ENCODE measurements around the gene OLA1. TPM values are rescaled to one million over a fixed set of nuclear protein-coding genes. Genes with fewer than 3 reads are reported as not detected.

Gene OLA1
- total and polyA plus RNA-seq, 2 of the 4 experiments (the other 2 are of a cell fraction) = 54.7 to 71.2 TPM

GRCh38 chr2:174281736-174282135 is 33.4 kb upstream of the OLA1 start:
- Histone ChIP-seq H3K9ac (ENCODE audit: low read depth, low read length) (no peak overlapping the region), H4K91ac (ENCODE audit: insufficient read depth, low read depth, low read length) (no peak overlapping the region), H2AFZ (replicated peaks; ENCODE audit: low read length, poor library complexity) (no peak overlapping the region), H4K5ac (ENCODE audit: low read depth, low read length) (no peak overlapping the region), H3K9me3 (ENCODE audit: control insufficient read depth, insufficient read depth, low read length) (no peaks in the 10 kb centered on the region), H3K36me3 (ENCODE audit: control insufficient read depth, insufficient read depth, low read length) (no peaks in the 10 kb centered on the region), H2BK20ac (ENCODE audit: low read depth, low read length) (no peak overlapping the region), H2BK5ac (ENCODE audit: low read depth, low read length, poor library complexity, severe bottlenecking) (no peak overlapping the region), H3K27ac (ENCODE audit: insufficient read depth, low read length) (no peak overlapping the region), H2BK120ac (ENCODE audit: low read depth, low read length) (no peak overlapping the region), H3K18ac (ENCODE audit: low read depth, low read length) (no peak overlapping the region), H4K8ac (ENCODE audit: low read depth in 2 of 2, low read length in 2 of 2) (no peak overlapping the region), H3K4ac (ENCODE audit: low read depth, low read length) (no peak overlapping the region), H3K23ac (ENCODE audit: low read depth, low read length) (no peak overlapping the region), H4K20me1 (ENCODE audit: insufficient read depth, low read length) (no peaks in the 10 kb centered on the region), H3K14ac (replicated peaks; ENCODE audit: low read depth, low read length) (no peak overlapping the region), H3K4me2 (ENCODE audit: low read depth, low read length) (no peak overlapping the region), H3K79me1 (ENCODE audit: low read depth in 1 of 2, low read length in 2 of 2) (no peaks in the 10 kb centered on the region), H3K4me1 (ENCODE audit: control insufficient read depth, insufficient read depth, low read length) (no peaks in the 10 kb centered on the region), H3K9me1 (ENCODE audit: insufficient read depth, low read length) (no peaks in the 10 kb centered on the region), H3K27me3 (ENCODE audit: control insufficient read depth, insufficient read depth, low read length) (peaks cover 16% of the 10 kb centered on the region), H2AK9ac (replicated peaks; ENCODE audit: low read depth, low read length, poor library complexity) (no peak overlapping the region), H2AK5ac (ENCODE audit: low read depth, low read length) (no peak overlapping the region), H3K4me3 (ENCODE audit: insufficient read depth, low read depth, low read length) (no peak overlapping the region), H3K56ac (ENCODE audit: extremely low read depth, insufficient read depth, low read length) (no peak overlapping the region), H2BK15ac (ENCODE audit: low read depth, low read length) (no peak overlapping the region)
- dilution Hi-C loops (cut with HindIII; ENCODE audit: low sequenced_read_pairs, unreplicated experiment) = no loop called here
- in situ Hi-C loops (cut with MboI; ENCODE audit: low sequenced_read_pairs) = no loop called here
- BruUV-seq (replicated peaks) = no TSS peak
- no peak for TF ChIP-seq CEBPB (IDR thresholded peaks at IDR 0.05; ENCODE audit: low read depth, low read length)
- TF ChIP-seq RFX5 (IDR thresholded peaks at IDR 0.05; ENCODE audit: low read depth, low read length) = no peak
- no peak for TF ChIP-seq CTCF (conservative IDR thresholded peaks at IDR 0.05; ENCODE audit: low read depth, low read length)
- TF ChIP-seq ELK1 (IDR thresholded peaks at IDR 0.05; ENCODE audit: borderline replicate concordance, low read depth, low read length) = no peak
- no peak for TF ChIP-seq MXI1 (IDR thresholded peaks at IDR 0.05; ENCODE audit: borderline replicate concordance, low read depth, low read length)
- TF ChIP-seq MAFK (IDR thresholded peaks at IDR 0.05; ENCODE audit: low read depth, low read length) = no peak
- no peak for TF ChIP-seq NFE2L2 (IDR thresholded peaks at IDR 0.05; ENCODE audit: low read depth, low read length)
- TF ChIP-seq FOS (IDR thresholded peaks at IDR 0.05; ENCODE audit: low read depth, low read length) = no peak
- intact Hi-C loops (cut with micrococcal nuclease) = no loop called here
- POLR2A ChIA-PET (ENCODE audit: unreplicated experiment) = no interaction called here
- ATAC-seq (ENCODE audit: low read depth) (no peak), DNase-seq (peak; percentile 4)
- CTCF ChIA-PET = interaction anchor here (0.7 kb wide), 1 partner anchor 47 kb away, joined by 3 read pairs; no protein-coding TSS in a partner anchor
- no CpG with 5 or more reads among the region's 1 CpG for WGBS, 2 experiments (ENCODE audit: extremely low coverage in 2 of 2, insufficient read length in 1 of 2)

Measured in IMR-90 (cell line).